Measurements from ENCODE around the gene SFMBT1. TPM values are rescaled to one million over a fixed set of nuclear protein-coding genes. Genes with fewer than 3 reads are reported as not detected.

SFMBT1 gene
- total RNA-seq, 1 donor from 2014 or later = 14.9 TPM

GRCh38 chr3:52879090-52879489, 166.8 kb downstream of the SFMBT1 start:
- no peak for ATAC-seq
- intact Hi-C loops (cut with DNase I) = no loop called here

GRCh38 chr3:52877085-52877484, 168.8 kb downstream of the SFMBT1 start:
- no peak for DNase-seq (ENCODE audit: missing footprints)
- intact Hi-C loops (cut with DNase I) = no loop called here
- ATAC-seq = no peak

More at GRCh38 chr3:52879090-52879489, 166.8 kb downstream of the SFMBT1 start:
- DNase-seq (ENCODE audit: missing footprints) = no peak

GRCh38 chr3:52874864-52875587, 170.8 kb downstream of the SFMBT1 start:
- DNase-seq (ENCODE audit: missing footprints) (no peak), ATAC-seq (no peak)
- intact Hi-C loops (cut with DNase I) = no loop called here

GRCh38 chr3:52874160-52874701, 171.6 kb downstream of the SFMBT1 start:
- DNase-seq (ENCODE audit: missing footprints) = no peak
- no peak for ATAC-seq
- intact Hi-C loops (cut with DNase I) = no loop called here

- intact Hi-C loops (cut with DNase I) = no loop called here
- DNase-seq (ENCODE audit: missing footprints) (no peak), ATAC-seq (no peak)
These were observed 172.3 kb downstream of the SFMBT1 start for GRCh38 chr3:52873433-52874159.

GRCh38 chr3:52872245-52872644, 173.6 kb downstream of the SFMBT1 start:
- ATAC-seq (no peak), DNase-seq (ENCODE audit: missing footprints) (no peak)
- intact Hi-C loops (cut with DNase I) = no loop called here

- ATAC-seq = no peak
- intact Hi-C loops (cut with DNase I) = no loop called here
- no peak for DNase-seq (ENCODE audit: missing footprints)
These were observed 174.1 kb downstream of the SFMBT1 start for GRCh38 chr3:52871761-52872160.

GRCh38 chr3:52870471-52870870, 175.4 kb downstream of the SFMBT1 start:
- intact Hi-C loops (cut with DNase I) = no loop called here
- ATAC-seq (no peak), DNase-seq (ENCODE audit: missing footprints) (no peak)

- intact Hi-C loops (cut with DNase I) = no loop called here
- DNase-seq (ENCODE audit: missing footprints) (no peak), ATAC-seq (no peak)
These were observed 179.4 kb downstream of the SFMBT1 start for GRCh38 chr3:52866427-52866826.

- intact Hi-C loops (cut with DNase I) = no loop called here
- DNase-seq (ENCODE audit: missing footprints) (no peak), ATAC-seq (no peak)
These were observed 179.9 kb downstream of the SFMBT1 start for GRCh38 chr3:52865994-52866393.

- intact Hi-C loops (cut with DNase I) = no loop called here
- DNase-seq (ENCODE audit: missing footprints) = no peak
- ATAC-seq = no peak
These were observed 185.5 kb downstream of the SFMBT1 start for GRCh38 chr3:52860424-52860768.

GRCh38 chr3:52859686-52860423, 186.0 kb downstream of the SFMBT1 start:
- DNase-seq (ENCODE audit: missing footprints) (no peak), ATAC-seq (no peak)
- intact Hi-C loops (cut with DNase I) = no loop called here

- intact Hi-C loops (cut with DNase I) = no loop called here
- DNase-seq (ENCODE audit: missing footprints) (no peak), ATAC-seq (no peak)
These were observed 188.0 kb downstream of the SFMBT1 start for GRCh38 chr3:52857864-52858263.

- intact Hi-C loops (cut with DNase I) = no loop called here
- DNase-seq (ENCODE audit: missing footprints) (no peak), ATAC-seq (no peak)
These were observed 188.7 kb downstream of the SFMBT1 start for GRCh38 chr3:52857133-52857532.

GRCh38 chr3:52856666-52857065, 189.2 kb downstream of the SFMBT1 start:
- intact Hi-C loops (cut with DNase I) = no loop called here
- ATAC-seq = no peak
- no peak for DNase-seq (ENCODE audit: missing footprints)

GRCh38 chr3:52854013-52854412, 191.9 kb downstream of the SFMBT1 start:
- DNase-seq (ENCODE audit: missing footprints) (no peak), ATAC-seq (no peak)
- intact Hi-C loops (cut with DNase I) = loop anchor here (5.0 kb wide), 1 partner anchor 218 kb away; no protein-coding TSS in a partner anchor

Data from Right ventricle myocardium inferior (tissue), 1 donor.